ENCODE results near the gene PHTF1.

PHTF1 gene

DNA sequence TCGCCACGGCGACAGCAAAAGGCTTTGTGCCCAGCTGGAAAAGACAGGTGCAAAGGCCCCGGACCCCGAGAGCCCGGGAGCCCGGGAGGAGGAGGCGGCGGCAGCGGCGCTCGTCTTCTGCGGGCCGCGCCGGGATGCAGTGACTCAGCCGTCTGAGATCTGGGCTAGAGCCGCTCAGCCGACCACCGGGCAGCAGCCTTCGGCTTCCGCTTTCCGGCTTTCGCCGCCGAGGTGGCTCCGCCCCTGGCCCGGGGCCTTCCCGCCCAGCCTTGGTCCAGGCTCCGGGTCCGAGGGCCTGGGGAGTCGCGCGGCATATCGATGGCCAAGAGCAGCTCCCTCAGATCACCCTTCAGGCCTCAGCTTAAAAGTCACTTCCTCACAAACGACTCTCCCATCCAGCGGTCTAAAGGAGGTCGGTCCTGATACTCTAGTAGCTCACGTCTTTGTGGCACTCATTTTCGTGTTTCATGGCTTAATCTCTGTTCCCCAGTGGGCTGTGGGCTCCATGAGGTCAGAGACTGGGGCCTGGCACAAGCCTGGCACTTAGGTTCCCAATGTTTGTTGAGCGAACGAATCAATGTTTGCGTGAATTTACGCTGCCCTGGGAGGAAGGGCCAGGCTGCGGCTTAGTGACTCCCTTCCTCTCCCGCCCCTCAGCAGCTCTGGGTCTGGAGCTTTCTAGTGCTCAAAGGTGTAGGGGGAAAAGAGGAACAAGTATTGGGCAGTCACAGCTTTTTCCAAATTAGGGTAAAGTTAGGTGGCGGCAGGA, at the start of gene PHTF1:
Gene PHTF1, minus strand, starts transcription at position 154 of the 769 bp plus-strand sequence. CDS start 783 bp downstream, outside the sequence.
- DNase-seq, result peak; percentile 94

DNA sequence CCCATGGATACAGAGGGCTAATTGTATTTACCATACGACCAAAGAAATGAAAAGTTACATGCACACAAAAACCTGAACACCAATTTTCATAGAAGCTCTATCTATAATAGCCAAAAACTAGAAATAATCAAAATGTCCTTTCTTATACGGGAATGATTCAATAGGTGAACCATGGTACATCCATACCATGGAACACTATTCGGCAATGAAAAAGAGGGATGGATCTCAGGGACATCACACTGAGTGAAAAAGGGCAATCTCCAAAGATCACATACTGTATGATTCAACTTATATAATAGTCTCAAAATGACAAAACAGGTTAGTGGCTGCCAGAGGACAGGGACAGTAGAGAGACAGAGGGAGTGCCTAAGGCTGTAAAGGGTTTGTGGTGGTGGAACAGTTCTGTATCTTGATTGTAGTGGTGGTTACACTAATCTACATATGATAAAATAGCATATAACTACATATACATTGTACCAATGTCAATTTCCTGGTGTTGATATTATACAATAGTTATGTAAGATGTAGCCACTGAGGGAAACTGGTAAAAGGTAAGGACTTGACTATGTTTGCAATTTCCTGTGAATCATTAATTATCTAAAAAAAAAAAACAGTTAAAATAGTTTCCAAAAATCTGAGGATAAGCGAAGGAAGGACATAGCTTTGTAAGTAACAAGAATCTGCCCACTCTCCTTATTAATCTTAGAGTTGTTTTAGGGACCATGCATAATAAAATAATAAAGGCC, 49.3 kb upstream of the PHTF1 start:
- DNase-seq, result peak; percentile 28

DNA sequence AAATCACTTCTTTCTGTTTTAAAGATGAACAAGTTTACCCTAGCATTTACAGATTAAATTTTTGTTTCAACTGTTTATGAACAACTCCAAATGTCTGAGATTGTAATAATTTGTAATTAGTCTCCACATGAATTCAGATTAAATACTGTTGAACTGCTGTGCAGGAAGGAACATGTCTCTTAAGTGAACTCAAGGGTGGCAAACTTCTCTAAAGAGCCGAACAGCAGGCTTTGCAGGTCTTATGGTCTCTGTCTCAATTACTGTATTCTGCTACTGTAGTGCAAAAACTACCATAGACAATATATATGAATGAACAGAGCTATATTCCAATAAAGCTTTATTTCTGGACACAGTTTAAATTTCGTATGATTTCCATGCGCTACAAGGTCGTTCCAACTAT, 46.4 kb upstream of the PHTF1 start:
- DNase-seq, result no peak

DNA sequence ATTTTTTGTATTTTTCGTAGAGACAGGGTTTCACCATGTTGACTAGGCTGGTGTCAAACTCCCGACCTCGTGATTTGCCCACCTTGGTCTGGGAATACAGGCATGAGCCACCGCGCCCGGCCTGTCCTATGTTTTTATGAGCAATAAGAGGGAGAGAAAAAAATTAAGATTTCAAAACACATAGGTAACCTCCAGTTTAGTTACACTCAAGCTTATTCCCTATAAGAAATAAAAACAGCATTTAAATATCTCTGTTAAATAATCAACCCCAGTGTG, 45.9 kb upstream of the PHTF1 start:
- DNase-seq, result no peak

DNA sequence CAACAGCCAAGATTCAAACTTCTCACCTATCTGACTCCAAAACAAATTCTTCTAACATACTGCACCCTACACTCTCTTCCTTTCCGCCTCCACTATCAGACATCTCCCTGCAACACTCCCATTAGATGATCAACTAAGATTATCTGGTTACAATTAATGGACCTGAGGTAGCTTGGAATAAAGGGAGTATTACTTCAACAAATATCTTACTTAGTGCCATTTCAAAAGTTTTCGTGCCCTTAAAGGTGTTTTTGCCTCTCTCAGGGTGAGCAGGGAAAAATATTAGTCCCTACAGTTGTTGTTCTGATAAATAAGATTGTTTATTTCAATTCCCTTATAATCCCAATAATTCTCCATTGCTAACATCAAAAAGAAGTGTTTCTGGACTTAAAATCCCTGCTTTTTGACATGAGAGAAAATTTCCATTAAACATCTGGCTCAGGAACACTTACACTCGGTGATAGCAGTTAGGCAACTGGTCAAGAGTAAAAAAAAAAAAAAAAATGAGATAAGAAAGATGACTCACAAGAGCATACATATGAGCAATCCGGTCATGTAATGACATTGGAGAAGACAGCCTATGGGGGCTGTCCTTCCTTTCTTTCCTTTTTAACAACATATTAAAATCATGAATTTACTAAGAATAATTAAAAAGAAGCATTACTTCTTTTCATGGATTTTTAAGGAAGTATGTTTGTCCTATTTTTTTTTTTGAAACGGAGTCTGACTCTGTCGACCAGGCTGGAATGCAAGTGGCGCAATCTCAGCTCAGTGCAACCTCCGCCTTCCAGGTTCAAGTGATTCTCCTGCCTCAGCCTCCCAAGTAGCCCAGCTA, 45.4 kb upstream of the PHTF1 start:
- DNase-seq, result peak; percentile 89

DNA sequence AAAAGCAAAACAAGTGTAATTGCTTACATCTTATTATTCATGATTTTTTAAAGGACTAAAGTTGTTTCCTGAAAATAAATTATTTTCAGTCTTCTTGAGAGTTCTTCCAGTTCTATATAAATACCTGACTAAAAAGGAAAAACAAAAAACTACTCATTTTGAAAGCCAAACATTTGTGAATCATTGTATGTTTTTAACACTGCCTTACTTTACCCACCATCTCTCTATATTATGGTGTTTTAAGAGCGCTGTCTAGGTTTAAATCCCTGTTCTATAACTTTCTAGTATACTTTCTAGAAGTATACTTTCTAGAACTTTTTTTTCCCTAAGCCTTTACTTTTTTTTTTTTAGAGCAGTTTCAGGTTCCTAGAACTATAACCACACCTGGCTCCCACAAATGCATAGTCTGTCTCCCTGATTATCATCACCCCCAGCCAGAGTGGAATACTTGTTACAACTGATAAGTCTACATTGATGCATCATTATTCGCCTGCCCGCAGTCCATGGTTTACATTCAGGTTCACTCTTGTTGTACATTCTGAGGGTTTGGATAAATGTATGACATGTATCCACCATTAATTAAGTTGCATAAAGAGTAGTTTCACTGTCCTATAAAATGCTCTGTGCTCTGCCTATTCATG, 43.2 kb upstream of the PHTF1 start:
- no peak for DNase-seq

DNA sequence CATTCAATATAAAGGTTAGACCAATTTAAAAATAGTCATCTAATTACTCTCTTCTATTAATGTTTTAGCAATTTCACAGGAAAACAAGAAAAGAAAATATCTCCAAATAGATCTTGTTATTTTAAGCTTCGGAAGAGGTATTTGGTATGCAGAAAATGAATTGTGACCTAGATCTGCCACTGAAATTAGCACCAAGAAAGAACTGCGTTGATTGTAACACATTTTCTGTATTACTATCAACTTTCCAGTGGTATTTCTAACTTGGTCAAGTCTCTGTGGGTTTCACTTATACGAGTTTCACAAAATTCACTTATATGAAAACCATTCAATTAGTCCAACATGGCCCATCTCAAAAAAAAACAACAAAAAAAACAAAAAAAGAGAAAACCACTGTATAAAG, 41.2 kb upstream of the PHTF1 start:
- DNase-seq, result no peak

GRCh38 chr1:113797472-113797871, 38.2 kb upstream of the PHTF1 start:
- DNase-seq, result no peak

DNA sequence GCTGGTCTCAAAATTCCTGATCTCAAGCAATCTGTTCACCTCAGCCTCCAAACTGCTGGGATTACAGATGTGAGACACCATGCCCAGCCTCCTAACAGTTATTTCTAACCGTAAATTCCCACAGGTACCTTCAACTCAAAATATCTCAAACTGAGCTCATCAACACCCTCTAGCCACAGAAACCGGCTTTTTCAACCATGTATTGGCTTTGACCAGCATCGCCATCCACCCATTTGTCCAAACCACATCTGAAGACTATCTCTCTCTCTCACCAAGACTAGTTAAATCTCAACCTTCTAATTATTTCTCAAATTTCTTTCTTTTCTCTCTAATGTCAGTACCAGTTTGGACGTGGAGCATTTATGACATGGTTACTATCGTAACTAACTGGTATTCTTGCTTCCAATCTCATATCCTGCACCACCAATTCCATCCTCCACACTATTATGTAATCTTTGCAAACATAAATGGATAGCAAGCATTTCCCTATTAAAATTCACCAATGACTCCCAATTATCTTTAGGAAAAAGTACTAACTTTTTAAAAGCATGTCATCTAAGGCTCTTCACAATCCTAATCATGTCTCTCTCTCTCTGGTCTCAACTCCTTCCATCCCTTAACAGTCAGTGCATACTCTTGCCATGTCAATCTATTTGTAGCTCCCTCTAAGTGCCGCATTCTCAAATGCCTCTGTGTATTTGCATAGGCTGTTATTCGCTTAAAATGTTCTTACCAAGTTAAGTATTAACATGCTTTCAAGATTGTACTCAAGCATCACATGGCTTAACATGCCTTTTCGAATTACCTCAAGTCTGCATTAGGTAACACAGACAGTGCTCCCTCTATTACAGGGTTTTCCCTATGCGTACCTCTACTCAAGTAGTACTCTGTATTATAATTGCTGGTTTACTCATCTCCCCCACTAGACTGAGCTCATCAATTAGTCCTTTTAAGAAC, 34.9 kb upstream of the PHTF1 start:
- no peak for DNase-seq

DNA sequence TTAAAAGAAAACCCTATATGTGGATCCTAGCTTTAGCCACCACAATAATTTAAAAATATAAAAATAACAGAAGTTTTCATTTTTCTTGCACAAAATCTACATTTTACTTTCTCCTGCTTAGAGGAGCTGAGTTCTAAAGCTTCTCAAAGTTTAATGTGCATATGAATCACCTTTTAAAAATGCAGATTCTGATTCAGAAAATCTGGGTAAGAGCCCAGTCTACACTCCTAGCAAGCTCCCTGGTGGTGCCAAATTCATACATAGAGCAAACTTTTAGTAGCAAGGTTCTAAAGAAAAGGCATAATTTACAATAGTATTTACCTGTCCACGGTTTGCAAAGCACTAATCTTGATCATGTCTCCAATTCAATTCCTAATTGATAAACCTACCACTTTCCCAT, 33.7 kb upstream of the PHTF1 start:
- no peak for DNase-seq

DNA sequence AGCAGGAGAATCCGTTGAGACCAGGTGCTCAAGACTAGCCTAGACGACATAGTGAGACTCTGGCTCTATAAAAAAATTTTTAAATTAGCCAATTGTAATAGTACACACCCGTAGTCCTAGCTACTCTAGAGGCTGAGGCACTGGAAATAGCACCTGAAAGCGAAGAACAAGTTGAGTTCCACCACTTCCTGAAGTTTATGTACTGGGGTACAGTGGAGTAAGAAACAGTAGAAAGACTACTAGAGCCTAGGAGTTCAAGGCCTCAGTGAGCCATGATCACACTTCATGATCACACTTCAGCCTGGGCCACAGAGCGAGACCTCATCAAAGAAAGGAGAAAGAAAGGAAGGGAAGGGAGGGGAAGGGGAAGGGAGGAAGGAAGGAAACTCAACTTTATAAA, 33.2 kb upstream of the PHTF1 start:
- no peak for DNase-seq

GRCh38 chr1:113788802-113789201, 29.5 kb upstream of the PHTF1 start:
- DNase-seq, result no peak

- DNase-seq, result no peak
Observed at GRCh38 chr1:113787663-113788062, 28.4 kb upstream of the PHTF1 start.

DNA sequence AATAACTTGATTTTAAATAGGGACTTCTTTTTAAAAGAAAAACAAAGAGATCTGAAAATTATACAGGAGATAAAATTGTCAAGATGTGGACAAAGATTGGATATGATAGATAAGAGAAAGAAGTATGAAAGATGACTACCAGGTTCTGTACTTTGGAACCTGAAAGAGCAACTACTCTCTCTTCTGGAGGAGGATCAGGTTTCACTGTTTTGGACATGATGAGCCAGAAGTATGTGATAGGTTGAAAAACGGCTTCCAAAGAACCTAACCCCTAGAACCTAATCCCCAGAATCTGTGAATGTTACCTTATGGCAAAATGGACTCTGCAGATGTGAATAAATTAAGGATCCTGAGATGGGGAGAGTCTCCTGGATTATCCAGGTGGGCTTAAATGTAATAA, 26.8 kb upstream of the PHTF1 start:
- peak; percentile 37 for DNase-seq

GRCh38 chr1:113784104-113784779, 25.0 kb upstream of the PHTF1 start:
- peak; percentile 58 for DNase-seq

DNA sequence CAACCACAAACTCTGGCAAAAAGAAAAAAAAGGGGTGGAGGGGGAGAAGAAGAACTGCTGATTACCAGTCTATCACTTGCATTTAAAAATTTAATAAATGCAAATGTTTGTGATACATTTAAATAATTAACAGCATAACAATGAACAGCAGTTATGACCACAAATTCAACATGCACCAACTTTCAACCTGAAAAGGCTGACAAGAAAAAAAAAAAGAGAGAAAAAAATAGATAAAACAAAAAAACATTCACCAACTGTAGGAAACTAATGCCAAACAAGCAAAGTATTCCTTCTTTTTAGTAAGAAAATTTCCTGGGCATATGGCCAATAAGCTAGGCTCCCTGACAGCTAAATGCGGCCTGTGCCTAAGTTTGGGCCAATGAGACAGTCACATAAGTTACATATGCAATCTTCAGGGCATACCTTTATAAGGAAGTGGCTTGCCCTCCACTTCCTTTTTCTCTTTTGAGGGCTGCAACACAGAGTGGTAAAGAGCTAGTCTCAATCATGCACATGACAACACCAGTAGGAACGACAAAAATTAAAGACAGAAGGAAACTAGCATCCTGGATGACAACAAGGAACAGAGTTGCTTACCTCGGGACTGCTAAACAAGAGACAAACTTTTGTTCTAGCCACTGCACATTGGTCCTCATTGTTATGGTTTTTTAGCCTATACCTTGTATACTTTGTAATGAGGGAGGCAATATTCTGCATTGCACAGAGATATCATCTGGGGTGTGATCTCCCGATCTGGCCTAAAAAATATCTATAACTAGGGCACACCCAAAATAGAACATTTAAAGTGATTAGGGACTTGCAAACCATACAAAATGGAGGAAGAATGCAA, 24.2 kb upstream of the PHTF1 start:
- peak; percentile 94 for DNase-seq

- peak; percentile 33 for DNase-seq
Observed at GRCh38 chr1:113782406-113782805, 23.1 kb upstream of the PHTF1 start.

GRCh38 chr1:113780374-113781146, 21.3 kb upstream of the PHTF1 start:
- peak; percentile 78 for DNase-seq

- DNase-seq, result peak; percentile 15
Observed at GRCh38 chr1:113779542-113779941, 20.3 kb upstream of the PHTF1 start.

GRCh38 chr1:113777561-113777960, 18.3 kb upstream of the PHTF1 start:
- no peak for DNase-seq

All from OCI-M1 (cell line).